A549 (cell line): ENCODE data around the gene STRBP. TPM values are rescaled to one million over a fixed set of nuclear protein-coding genes. Genes with fewer than 3 reads are reported as not detected.

Experiments
- ATAC-seq, 2 experiments: fragments of 200-7000 bp in 1 of 2; fragments of >200 bp in 1 of 2; cut with Nextera tagmentation in 1 of 2; cut with Tn5 transposase in 1 of 2; 3 replicates each; pipeline versions ENCODE4 v1.8.0 to v1.9.1; 2018 to 2020; ENCODE audit warnings: mild to moderate bottlenecking in 1 of 2, moderate library complexity in 1 of 2
- CTCF ChIA-PET: fragments of 300-600 bp; sonication (Branson Sonifier 250); formaldehyde crosslinking; extraction: SDS; loops from one replicate; lab custom pipeline; 2021; ENCODE audit warnings: antibody characterized with exemption, inconsistent platforms; lab: Yijun Ruan, JAX
- POLR2A ChIA-PET: fragments of 350-600 bp; formaldehyde crosslinking; extraction: SDS; loops from one replicate; lab custom pipeline; 2021; ENCODE audit warnings: antibody characterized with exemption, inconsistent platforms; lab: Yijun Ruan, JAX
- DNase-seq, 2 experiments: peaks; one replicate each; pipeline versions ENCODE4 v3.0.0 to v3.0.0-alpha.2; 2011 to 2016; ENCODE audit warnings: low read depth in 1 of 2, low spot score in 1 of 2
- FAIRE-seq: peaks from 2 replicates; lab custom pipeline; 2011; peaks lifted over from hg19 to GRCh38; lab: Jason Lieb, UNC
- H3K27ac ChIP-seq, 2 experiments: fragments of >200 bp; sonication (Bioruptor Twin); formaldehyde crosslinking; 3 replicates each; pipeline ENCODE4 v1.5.1; 2016 to 2017
- H3K4me1 ChIP-seq: fragments of >200 bp; sonication (Bioruptor Twin); formaldehyde crosslinking; 3 replicates; pipeline ENCODE4 v1.6.1; 2016
- H3K4me2 ChIP-seq: fragments of >200 bp; sonication (Bioruptor Twin); formaldehyde crosslinking; 3 replicates; pipeline ENCODE4 v1.6.1; 2016
- H3K4me3 ChIP-seq: fragments of >200 bp; sonication (Bioruptor Twin); formaldehyde crosslinking; 3 replicates; pipeline ENCODE4 v1.5.1; 2016
- H3K9me3 ChIP-seq: fragments of >200 bp; sonication (Bioruptor Twin); formaldehyde crosslinking; 3 replicates; pipeline ENCODE4 v1.6.1; 2016
- BHLHE40 ChIP-seq: IDR thresholded peaks from 2 replicates; pipeline ENCODE4 v1.6.1; 2012; ENCODE audit warnings: low read depth, low read length, inconsistent platforms
- CBX2 ChIP-seq: fragments of 200-600 bp; sonication (generic); IDR thresholded peaks from 2 replicates; pipeline ENCODE4 v1.6.1; 2016; ENCODE audit warnings: low read depth, mild to moderate bottlenecking, borderline replicate concordance
- CEBPB ChIP-seq, 2 experiments: fragments of >200 bp in 1 of 2; sonication (Bioruptor Twin) in 1 of 2; formaldehyde crosslinking in 1 of 2; IDR thresholded peaks; 2 replicates each; pipeline ENCODE4 v1.6.1; 2012 to 2016
- CHD4 ChIP-seq: fragments of 200-600 bp; sonication (generic); IDR thresholded peaks from 2 replicates; pipeline ENCODE4 v1.6.1; 2016; ENCODE audit warnings: antibody characterized with exemption, mild to moderate bottlenecking, borderline replicate concordance
- EHMT2 ChIP-seq: fragments of 200-600 bp; sonication (generic); IDR thresholded peaks from 2 replicates; pipeline ENCODE4 v1.6.1; 2016; ENCODE audit warnings: antibody characterized with exemption, low read depth, mild to moderate bottlenecking, moderate library complexity
- EP300 ChIP-seq, 2 experiments: fragments of >200 bp; sonication (Bioruptor Twin); formaldehyde crosslinking; IDR thresholded peaks; 2 replicates in 1 of 2; 3 replicates in 1 of 2; pipeline ENCODE4 v1.6.1; 2016 to 2017
- FOSB ChIP-seq: fragments of 250-450 bp; sonication (Bioruptor Pico); IDR thresholded peaks from 2 replicates; pipeline ENCODE4 v1.5.0; 2020; ENCODE audit warnings: mild to moderate bottlenecking, moderate library complexity
- FOXS1 ChIP-seq: fragments of 250-450 bp; sonication (Bioruptor Pico); IDR thresholded peaks from 2 replicates; pipeline ENCODE4 v1.5.0; 2020; ENCODE audit warnings: mild to moderate bottlenecking, moderate library complexity
- HEYL ChIP-seq: fragments of 250-450 bp; sonication (Bioruptor Pico); IDR thresholded peaks from 2 replicates; pipeline ENCODE4 v1.8.0; 2021; ENCODE audit warnings: mild to moderate bottlenecking, moderate library complexity
- HOXA7 ChIP-seq: fragments of 250-450 bp; sonication (Bioruptor Pico); IDR thresholded peaks from 2 replicates; pipeline ENCODE4 v1.5.0; 2020; ENCODE audit warnings: mild to moderate bottlenecking, moderate library complexity
- JUNB ChIP-seq: fragments of >200 bp; sonication (Bioruptor Twin); formaldehyde crosslinking; IDR thresholded peaks from 2 replicates; pipeline ENCODE4 v1.6.1; 2016
- KDM1A ChIP-seq: fragments of 200-600 bp; sonication (generic); IDR thresholded peaks from 2 replicates; pipeline ENCODE4 v1.6.1; 2016; ENCODE audit warnings: low read depth, mild to moderate bottlenecking
- MYC ChIP-seq: IDR thresholded peaks from 2 replicates; pipeline ENCODE4 v1.6.1; 2012; ENCODE audit warnings: mild to moderate bottlenecking, inconsistent platforms, low read length, improper control_type of control experiment, borderline replicate concordance
- NFE2L2 ChIP-seq: fragments of 150-350 bp; conservative IDR thresholded peaks from 2 replicates; pipeline ENCODE4 v1.6.1; 2014; ENCODE audit warnings: low read length
- NPAS2 ChIP-seq: fragments of 250-450 bp; sonication (Bioruptor Pico); IDR thresholded peaks from 2 replicates; pipeline ENCODE4 v1.8.0; 2022; ENCODE audit warnings: mild to moderate bottlenecking, moderate library complexity, borderline replicate concordance
- NR3C1 ChIP-seq: fragments of >200 bp; sonication (Bioruptor Twin); formaldehyde crosslinking; IDR thresholded peaks from 3 replicates; pipeline ENCODE4 v1.6.1; 2017
- PHF8 ChIP-seq: fragments of 200-600 bp; sonication (generic); IDR thresholded peaks from 2 replicates; pipeline ENCODE4 v1.6.1; 2016; ENCODE audit warnings: low read depth, mild to moderate bottlenecking, antibody characterized with exemption, moderate library complexity, borderline replicate concordance
- RAD21 ChIP-seq, 2 experiments: fragments of >200 bp in 1 of 2; sonication (Bioruptor Twin) in 1 of 2; formaldehyde crosslinking in 1 of 2; IDR thresholded peaks in 1 of 2; conservative IDR thresholded peaks in 1 of 2; 2 replicates in 1 of 2; 3 replicates in 1 of 2; pipeline ENCODE4 v1.6.1; 2012 to 2018; ENCODE audit warnings: inconsistent platforms in 1 of 2
- RARB ChIP-seq: fragments of 250-450 bp; sonication (Bioruptor Pico); IDR thresholded peaks from 2 replicates; pipeline ENCODE4 v1.8.0; 2021; ENCODE audit warnings: mild to moderate bottlenecking, moderate library complexity
- RCOR1 ChIP-seq: fragments of 150-350 bp; IDR thresholded peaks from 2 replicates; pipeline ENCODE4 v1.6.1; 2014; ENCODE audit warnings: antibody characterized with exemption, low read length, low read depth
- SREBF2 ChIP-seq: fragments of 450-650 bp; IDR thresholded peaks from 2 replicates; pipeline ENCODE4 v1.6.1; 2014; ENCODE audit warnings: mild to moderate bottlenecking, moderate library complexity
- TFCP2L1 ChIP-seq: fragments of 250-450 bp; sonication (Bioruptor Pico); IDR thresholded peaks from 2 replicates; pipeline ENCODE4 v1.5.0; 2021; ENCODE audit warnings: mild to moderate bottlenecking
- ZC3H11A ChIP-seq: fragments of 450-650 bp; IDR thresholded peaks from 2 replicates; pipeline ENCODE4 v1.6.1; 2014; ENCODE audit warnings: antibody characterized with exemption, mild to moderate bottlenecking
- ZNF302 ChIP-seq: fragments of 250-450 bp; sonication (Bioruptor Pico); IDR thresholded peaks from 2 replicates; pipeline ENCODE4 v1.9.0; 2021; ENCODE audit warnings: inconsistent platforms, mild to moderate bottlenecking, moderate library complexity
- WGBS: methylation state at CpG from one replicate; pipeline ENCODE4 v1.1.6; 2017; ENCODE audit errors: missing lambda C conversion rate; 5-methylcytosine and 5-hydroxymethylcytosine counted together
- polyA plus RNA-seq, 4 experiments: library from polyadenylated mRNA; depleted of rRNA in 3 of 4; stranded (reverse); fragments of >200 nt; fragmentation: RNase III in 1 of 4; extraction: RNeasy Plus Mini Kit Qiagen cat#74134 plus additional on column Dnase treatment in 1 of 4; gene quantifications; 2 replicates in 3 of 4; 3 replicates in 1 of 4; pipeline ENCODE4 v1.2.3, GENCODE V29; 2011 to 2017
- TF ChIP-seq, protein P1 (sequence below): fragments of 250-450 bp; sonication (Bioruptor Pico); IDR thresholded peaks from 2 replicates; pipeline ENCODE4 v1.5.0; 2020; ENCODE audit warnings: low read depth, mild to moderate bottlenecking, moderate library complexity

Gene STRBP
- polyA plus RNA-seq, 2 of the 4 experiments (the other 2 are of a cell fraction), result 20.4 to 34.0 TPM

GRCh38 chr9:123262338-123262737 is 6.0 kb downstream of the STRBP start:
- ChIA-PET CTCF (interaction anchor here (1.3 kb wide), 1 partner anchor 88 kb away, joined by 5 read pairs; no protein-coding TSS in a partner anchor), POLR2A (no interaction called here)
- FAIRE-seq (no peak), ATAC-seq (no peak), DNase-seq (no peak)
- Histone ChIP-seq H3K27ac (no peak overlapping the region), H3K9me3 (no peaks in the 10 kb centered on the region), H3K4me3 (no peak overlapping the region), H3K4me1 (peaks cover 4% of the 10 kb centered on the region; the same call in 2 of the 3 replicates), H3K4me2 (no peak overlapping the region)
- 97% methylated on average over 1 of the region's 1 CpG for WGBS
- no peak for TF ChIP-seq ZC3H11A
- no peak for TF ChIP-seq CEBPB (IDR thresholded peaks at IDR 0.05)
- TF ChIP-seq TFCP2L1, result no peak
- no peak for TF ChIP-seq EHMT2
- TF ChIP-seq PHF8, result no peak
- TF ChIP-seq FOXS1 (CRISPR knock-in tag), result no peak
- TF ChIP-seq NPAS2 (CRISPR knock-in tag), result no peak
- TF ChIP-seq FOSB (CRISPR knock-in tag), result no peak
- TF ChIP-seq CHD4, result no peak
- no peak for TF ChIP-seq SREBF2
- TF ChIP-seq EP300 (IDR thresholded peaks at IDR 0.05), result no peak
- no peak for TF ChIP-seq JUNB
- TF ChIP-seq KDM1A, result no peak
- TF ChIP-seq RAD21 (conservative IDR thresholded peaks at IDR 0.05 in 1 of 2, IDR thresholded peaks at IDR 0.05 in 1 of 2), result no peak
- no peak for TF ChIP-seq NFE2L2
- no peak for TF ChIP-seq BHLHE40

- ChIA-PET CTCF (interaction anchor here (0.6 to 1.6 kb wide), 4 partner anchors 9 to 89 kb away, joined by 3 to 5 read pairs (median 5); no protein-coding TSS in a partner anchor), POLR2A (no interaction called here)
- no peak overlapping the region for H3K4me2 ChIP-seq
- no peak for ATAC-seq
- DNase-seq, result no peak
- no peak overlapping the region for H3K27ac ChIP-seq
- H3K4me3 ChIP-seq, result no peak overlapping the region
- no peaks in the 10 kb centered on the region for H3K4me1 ChIP-seq
- 90% methylated on average over 3 of the region's 3 CpGs for WGBS
- no peak for TF ChIP-seq NR3C1
- no peak for TF ChIP-seq ZNF302 (CRISPR knock-in tag)
- no peak for TF ChIP-seq HEYL (CRISPR knock-in tag)
- no peak for TF ChIP-seq BHLHE40
- TF ChIP-seq RARB (CRISPR knock-in tag), result no peak
- TF ChIP-seq MYC, result no peak
- FAIRE-seq, result no peak
- H3K9me3 ChIP-seq, result no peaks in the 10 kb centered on the region
These were observed 7.2 kb downstream of the STRBP start for GRCh38 chr9:123261006-123261677.

- no peaks in the 10 kb centered on the region for H3K4me1 ChIP-seq
- H3K9me3 ChIP-seq, result no peaks in the 10 kb centered on the region
- no peak overlapping the region for H3K4me3 ChIP-seq
- ATAC-seq (no peak), FAIRE-seq (no peak), DNase-seq (no peak)
- H3K4me2 ChIP-seq, result no peak overlapping the region
- WGBS, result 73% methylated on average over 2 of the region's 2 CpGs
- ChIA-PET POLR2A (no interaction called here), CTCF (interaction anchor here (1.6 kb wide), 1 partner anchor 8 kb away, joined by 5 read pairs; no protein-coding TSS in a partner anchor)
- H3K27ac ChIP-seq, result no peak overlapping the region
- TF ChIP-seq CBX2 (no peak), NFE2L2 (no peak), RCOR1 (no peak), HEYL (CRISPR knock-in tag) (no peak), HOXA7 (CRISPR knock-in tag) (no peak)
- TF ChIP-seq, protein P1, sequence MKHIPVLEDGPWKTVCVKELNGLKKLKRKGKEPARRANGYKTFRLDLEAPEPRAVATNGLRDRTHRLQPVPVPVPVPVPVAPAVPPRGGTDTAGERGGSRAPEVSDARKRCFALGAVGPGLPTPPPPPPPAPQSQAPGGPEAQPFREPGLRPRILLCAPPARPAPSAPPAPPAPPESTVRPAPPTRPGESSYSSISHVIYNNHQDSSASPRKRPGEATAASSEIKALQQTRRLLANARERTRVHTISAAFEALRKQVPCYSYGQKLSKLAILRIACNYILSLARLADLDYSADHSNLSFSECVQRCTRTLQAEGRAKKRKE (CRISPR knock-in tag), result no peak
- TF ChIP-seq, all 56 proteins: peak for 0
These were observed 8.0 kb downstream of the STRBP start for GRCh38 chr9:123260340-123260739.
